Panc1 (cell line): ENCODE results near the gene HIPK4. TPM values are rescaled to one million over a fixed set of nuclear protein-coding genes. Genes with fewer than 3 reads are reported as not detected.

Experiments used
- ATAC-seq: fragments of 200-7000 bp; cut with Tn5 transposase; 2 replicates; pipeline ENCODE4 v1.9.1; 2020; ENCODE audit warnings: mild to moderate bottlenecking, moderate library complexity
- BruUV-seq: library from RNA; stranded (reverse); fragments of 400-500 nt; replicated peaks from 2 replicates; lab custom pipeline; 2021; lab: Mats Ljungman, UMichigan
- CTCF ChIA-PET: fragments of 300-600 bp; sonication (Branson Sonifier 250); formaldehyde crosslinking; loops from one replicate; lab custom pipeline; 2022; ENCODE audit warnings: antibody characterized with exemption; lab: Charles Lee
- POLR2A ChIA-PET: fragments of 300-600 bp; sonication (Branson Sonifier 250); formaldehyde crosslinking; loops from one replicate; lab custom pipeline; 2022; ENCODE audit warnings: antibody characterized with exemption; lab: Charles Lee
- DNase-seq: peaks from one replicate; pipeline ENCODE4 v3.0.0-alpha.2; 2010; ENCODE audit warnings: low read depth, low spot score
- H3K27ac ChIP-seq: 2 replicates; pipeline ENCODE4 v1.5.1; 2011; ENCODE audit warnings: mild to moderate bottlenecking, low read length, inconsistent platforms
- H3K27me3 ChIP-seq: fragments of 200-500 bp; sonication (Bioruptor generic); 2 replicates; pipeline ENCODE4 v1.6.0; 2014; ENCODE audit warnings: low read length, inconsistent platforms; ENCODE audit not compliant: control insufficient read depth, insufficient read depth
- H3K36me3 ChIP-seq: fragments of 200-500 bp; sonication (Bioruptor generic); 2 replicates; pipeline ENCODE4 v1.5.1; 2014; ENCODE audit warnings: inconsistent platforms, mild to moderate bottlenecking, low read length, moderate library complexity; ENCODE audit not compliant: control insufficient read depth, insufficient read depth
- H3K4me1 ChIP-seq: 2 replicates; pipeline ENCODE4 v1.5.1; 2011; ENCODE audit warnings: inconsistent platforms, mild to moderate bottlenecking, low read length, moderate library complexity; ENCODE audit not compliant: control insufficient read depth, insufficient read depth
- H3K4me3 ChIP-seq, 2 experiments: 2 replicates each; pipeline ENCODE4 v1.5.1; 2011 to 2012; ENCODE audit warnings: low read depth in 2 of 2, low read length in 2 of 2, mild to moderate bottlenecking in 2 of 2, inconsistent platforms in 1 of 2, moderate library complexity in 1 of 2
- H3K9me3 ChIP-seq: fragments of 200-500 bp; sonication (Bioruptor generic); 2 replicates; pipeline ENCODE4 v1.5.1; 2014; ENCODE audit warnings: low read depth, mild to moderate bottlenecking, inconsistent platforms, low read length, moderate library complexity; ENCODE audit not compliant: control insufficient read depth, insufficient read depth
- POLR2AphosphoS5 ChIP-seq: IDR thresholded peaks from 2 replicates; pipeline ENCODE4 v1.6.1; 2012; ENCODE audit warnings: mild to moderate bottlenecking, low read depth, low read length, moderate library complexity
- SIN3A ChIP-seq: IDR thresholded peaks from 2 replicates; pipeline ENCODE4 v1.6.1; 2012; ENCODE audit warnings: low read depth, mild to moderate bottlenecking, low read length, moderate library complexity, borderline replicate concordance; ENCODE audit not compliant: insufficient read depth
- TCF7L2 ChIP-seq: IDR thresholded peaks from 2 replicates; pipeline ENCODE4 v1.6.1; 2011; ENCODE audit warnings: mild to moderate bottlenecking, low read depth, low read length, inconsistent platforms
- in situ Hi-C: cut with HindIII; loops from 2 replicates; pipeline ENCODE4 v1.10.0; 2016; ENCODE audit warnings: low sequenced_read_pairs, low pct_unique_long_range_greater_than_20kb
- intact Hi-C: fragments of 100-400 bp; cut with micrococcal nuclease; formaldehyde crosslinking; loops from one replicate; pipeline ENCODE4 v1.10.0; 2022; ENCODE audit not compliant: unreplicated experiment
- microRNA-seq: library from miRNA; unstranded; fragments of <30 nt; microRNA quantifications from one replicate; pipeline ENCODE4 v1.1.0, GENCODE V29; 2020; ENCODE audit not compliant: unreplicated experiment
- total RNA-seq: library from RNA; stranded (reverse); gene quantifications from one replicate; pipeline ENCODE4 v1.2.1, GENCODE V29; 2021; ENCODE audit not compliant: unreplicated experiment
- TF ChIP-seq, protein P1 (sequence below): fragments of 450-650 bp; IDR thresholded peaks from 2 replicates; pipeline ENCODE4 v1.5.1; 2017; ENCODE audit warnings: mild to moderate bottlenecking
- TF ChIP-seq, protein P2 (sequence below), 2 experiments: IDR thresholded peaks; 2 replicates each; pipeline ENCODE4 v1.6.1; 2011 to 2012; ENCODE audit warnings: low read depth in 2 of 2, control low read depth in 1 of 2, low read length in 1 of 2, mild to moderate bottlenecking in 1 of 2, moderate library complexity in 1 of 2; ENCODE audit not compliant: insufficient read depth in 1 of 2

The HIPK4 gene
- total RNA-seq, 1 experiment from 2014 or later = 0.13 TPM

DNA sequence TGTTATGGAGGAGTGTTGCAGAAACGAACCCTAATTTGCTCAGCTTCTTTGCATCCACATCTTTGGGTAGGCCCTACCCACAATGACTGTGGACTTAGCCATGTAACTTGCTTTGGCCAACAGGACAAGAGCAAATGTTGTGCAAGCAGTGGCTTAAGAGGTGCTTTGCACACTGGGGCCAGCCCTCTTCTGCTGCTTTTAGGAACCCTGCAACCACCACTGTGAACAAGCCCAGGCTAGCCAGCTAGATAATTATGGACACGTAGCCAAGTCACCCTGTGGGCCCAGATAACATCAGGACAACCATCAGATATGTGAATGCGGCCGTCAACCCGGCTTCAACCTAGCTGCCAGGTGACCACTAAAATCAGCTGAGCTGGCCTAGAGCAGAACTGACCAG is 58.9 kb downstream of the HIPK4 start:
- Histone ChIP-seq H3K4me1 (no peaks in the 10 kb centered on the region), H3K27me3 (no peaks in the 10 kb centered on the region), H3K9me3 (no peaks in the 10 kb centered on the region), H3K27ac (no peak overlapping the region), H3K36me3 (no peaks in the 10 kb centered on the region), H3K4me3 (no peak overlapping the region)
- no peak for ATAC-seq
- no peak for DNase-seq
- no TSS peak for BruUV-seq
- TF ChIP-seq TCF7L2 (no peak), SIN3A (no peak), POLR2AphosphoS5 (no peak)
- TF ChIP-seq, protein P1, sequence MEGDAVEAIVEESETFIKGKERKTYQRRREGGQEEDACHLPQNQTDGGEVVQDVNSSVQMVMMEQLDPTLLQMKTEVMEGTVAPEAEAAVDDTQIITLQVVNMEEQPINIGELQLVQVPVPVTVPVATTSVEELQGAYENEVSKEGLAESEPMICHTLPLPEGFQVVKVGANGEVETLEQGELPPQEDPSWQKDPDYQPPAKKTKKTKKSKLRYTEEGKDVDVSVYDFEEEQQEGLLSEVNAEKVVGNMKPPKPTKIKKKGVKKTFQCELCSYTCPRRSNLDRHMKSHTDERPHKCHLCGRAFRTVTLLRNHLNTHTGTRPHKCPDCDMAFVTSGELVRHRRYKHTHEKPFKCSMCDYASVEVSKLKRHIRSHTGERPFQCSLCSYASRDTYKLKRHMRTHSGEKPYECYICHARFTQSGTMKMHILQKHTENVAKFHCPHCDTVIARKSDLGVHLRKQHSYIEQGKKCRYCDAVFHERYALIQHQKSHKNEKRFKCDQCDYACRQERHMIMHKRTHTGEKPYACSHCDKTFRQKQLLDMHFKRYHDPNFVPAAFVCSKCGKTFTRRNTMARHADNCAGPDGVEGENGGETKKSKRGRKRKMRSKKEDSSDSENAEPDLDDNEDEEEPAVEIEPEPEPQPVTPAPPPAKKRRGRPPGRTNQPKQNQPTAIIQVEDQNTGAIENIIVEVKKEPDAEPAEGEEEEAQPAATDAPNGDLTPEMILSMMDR = no peak
- TF ChIP-seq, protein P2, sequence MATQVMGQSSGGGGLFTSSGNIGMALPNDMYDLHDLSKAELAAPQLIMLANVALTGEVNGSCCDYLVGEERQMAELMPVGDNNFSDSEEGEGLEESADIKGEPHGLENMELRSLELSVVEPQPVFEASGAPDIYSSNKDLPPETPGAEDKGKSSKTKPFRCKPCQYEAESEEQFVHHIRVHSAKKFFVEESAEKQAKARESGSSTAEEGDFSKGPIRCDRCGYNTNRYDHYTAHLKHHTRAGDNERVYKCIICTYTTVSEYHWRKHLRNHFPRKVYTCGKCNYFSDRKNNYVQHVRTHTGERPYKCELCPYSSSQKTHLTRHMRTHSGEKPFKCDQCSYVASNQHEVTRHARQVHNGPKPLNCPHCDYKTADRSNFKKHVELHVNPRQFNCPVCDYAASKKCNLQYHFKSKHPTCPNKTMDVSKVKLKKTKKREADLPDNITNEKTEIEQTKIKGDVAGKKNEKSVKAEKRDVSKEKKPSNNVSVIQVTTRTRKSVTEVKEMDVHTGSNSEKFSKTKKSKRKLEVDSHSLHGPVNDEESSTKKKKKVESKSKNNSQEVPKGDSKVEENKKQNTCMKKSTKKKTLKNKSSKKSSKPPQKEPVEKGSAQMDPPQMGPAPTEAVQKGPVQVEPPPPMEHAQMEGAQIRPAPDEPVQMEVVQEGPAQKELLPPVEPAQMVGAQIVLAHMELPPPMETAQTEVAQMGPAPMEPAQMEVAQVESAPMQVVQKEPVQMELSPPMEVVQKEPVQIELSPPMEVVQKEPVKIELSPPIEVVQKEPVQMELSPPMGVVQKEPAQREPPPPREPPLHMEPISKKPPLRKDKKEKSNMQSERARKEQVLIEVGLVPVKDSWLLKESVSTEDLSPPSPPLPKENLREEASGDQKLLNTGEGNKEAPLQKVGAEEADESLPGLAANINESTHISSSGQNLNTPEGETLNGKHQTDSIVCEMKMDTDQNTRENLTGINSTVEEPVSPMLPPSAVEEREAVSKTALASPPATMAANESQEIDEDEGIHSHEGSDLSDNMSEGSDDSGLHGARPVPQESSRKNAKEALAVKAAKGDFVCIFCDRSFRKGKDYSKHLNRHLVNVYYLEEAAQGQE (IDR thresholded peaks at IDR 0.05; ENCODE audit: insufficient read depth in 1 of 2, low read depth in 2 of 2, low read length in 1 of 2) = no peak
- in situ Hi-C loops (loop anchor here (25.0 kb wide), 1 partner anchor 1669 kb away; no protein-coding TSS in a partner anchor), intact Hi-C loops (no loop called here)
- ChIA-PET CTCF (interaction anchor here (0.6 to 26.0 kb wide), 6 partner anchors 9 to 780 kb away, joined by 3 to 498 read pairs (median 3); partner anchors contain the start of gene TTC9B), POLR2A (interaction anchor here (0.6 to 3.4 kb wide), 6 partner anchors 9 to 923 kb away, joined by 3 to 30 read pairs (median 6); no protein-coding TSS in a partner anchor)

Small RNA genes lying within 50 kb of the gene (microRNA-seq; reads per million reads assigned to microRNA genes)
- not detected for gene MIR6796

Other genes with a start within 250 kb of the HIPK4 start
- gene MAP3K10, start 198.8 kb downstream of the HIPK4 start, total RNA-seq = 255 TPM
- 2.3 TPM for gene TTC9B, start 171.8 kb downstream of the HIPK4 start, total RNA-seq
- 3.0 TPM for gene CCNP, start 163.5 kb downstream of the HIPK4 start, total RNA-seq
- 2,376 TPM for gene AKT2, start 104.8 kb downstream of the HIPK4 start, total RNA-seq
- 29.0 TPM for gene C19orf47, start 41.8 kb downstream of the HIPK4 start, total RNA-seq
- 81.8 TPM for gene PLD3, start 41.5 kb downstream of the HIPK4 start, total RNA-seq
- 3.4 TPM for gene PRX, start 23.2 kb upstream of the HIPK4 start, total RNA-seq
- gene SERTAD1, start 35.8 kb upstream of the HIPK4 start, total RNA-seq = 13.4 TPM
- 35.7 TPM for gene SERTAD3, start 54.2 kb upstream of the HIPK4 start, total RNA-seq
- gene BLVRB, start 75.6 kb upstream of the HIPK4 start, total RNA-seq = 45.6 TPM
- 1.2 TPM for gene SPTBN4, start 76.8 kb upstream of the HIPK4 start, total RNA-seq
- gene SHKBP1, start 186.7 kb upstream of the HIPK4 start, total RNA-seq = 55.9 TPM
- gene LTBP4, start 211.2 kb upstream of the HIPK4 start, total RNA-seq = 75.4 TPM